Ishikawa (cell line): ENCODE measurements around the gene DIP2C.

Experiments
- CEBPB ChIP-seq: IDR thresholded peaks from 2 replicates; pipeline ENCODE4 v1.6.1; 2012
- CREB1 ChIP-seq: IDR thresholded peaks from 2 replicates; pipeline ENCODE4 v1.6.1; 2012; ENCODE audit warnings: low read depth
- EGR1 ChIP-seq: IDR thresholded peaks from 2 replicates; pipeline ENCODE4 v1.6.1; 2012
- EP300 ChIP-seq: IDR thresholded peaks from 2 replicates; pipeline ENCODE4 v1.6.1; 2012; ENCODE audit warnings: borderline replicate concordance
- FOXM1 ChIP-seq: IDR thresholded peaks from 2 replicates; pipeline ENCODE4 v1.6.1; 2012; ENCODE audit warnings: low read depth, borderline replicate concordance
- MAX ChIP-seq: IDR thresholded peaks from 2 replicates; pipeline ENCODE4 v1.6.1; 2012
- NFIC ChIP-seq: IDR thresholded peaks from 2 replicates; pipeline ENCODE4 v1.6.1; 2012
- RAD21 ChIP-seq: IDR thresholded peaks from 2 replicates; pipeline ENCODE4 v1.6.1; 2012; ENCODE audit warnings: low read depth
- REST ChIP-seq: IDR thresholded peaks from 2 replicates; pipeline ENCODE4 v1.6.1; 2012; ENCODE audit warnings: low read depth, mild to moderate bottlenecking
- TAF1 ChIP-seq: IDR thresholded peaks from 2 replicates; pipeline ENCODE4 v1.6.1; 2012; ENCODE audit warnings: low read depth, mild to moderate bottlenecking
- TCF12 ChIP-seq: IDR thresholded peaks from 2 replicates; pipeline ENCODE4 v1.6.1; 2012; ENCODE audit warnings: low read depth
- TEAD4 ChIP-seq: IDR thresholded peaks from 2 replicates; pipeline ENCODE4 v1.6.1; 2012
- USF1 ChIP-seq: IDR thresholded peaks from 2 replicates; pipeline ENCODE4 v1.6.1; 2012
- YY1 ChIP-seq: IDR thresholded peaks from 2 replicates; pipeline ENCODE4 v1.6.1; 2012; ENCODE audit warnings: low read depth
- ZBTB7A ChIP-seq: IDR thresholded peaks from 2 replicates; pipeline ENCODE4 v1.6.1; 2012; ENCODE audit warnings: low read depth

Gene DIP2C

GRCh38 chr10:359762-360161 lies 329.7 kb downstream of the DIP2C start:
- no peak for TF ChIP-seq FOXM1
- no peak for TF ChIP-seq RAD21
- no peak for TF ChIP-seq TAF1
- no peak for TF ChIP-seq EGR1
- TF ChIP-seq EP300: no peak
- TF ChIP-seq YY1: no peak
- no peak for TF ChIP-seq ZBTB7A
- no peak for TF ChIP-seq REST
- TF ChIP-seq USF1: no peak
- TF ChIP-seq CEBPB: no peak
- no peak for TF ChIP-seq NFIC
- no peak for TF ChIP-seq TCF12
- no peak for TF ChIP-seq CREB1
- no peak for TF ChIP-seq TEAD4
- TF ChIP-seq MAX: no peak

GRCh38 chr10:359093-359492 lies 330.4 kb downstream of the DIP2C start:
- TF ChIP-seq EGR1 (no peak), EP300 (no peak), ZBTB7A (no peak), RAD21 (no peak), REST (no peak), USF1 (no peak), TEAD4 (no peak), TCF12 (no peak), MAX (no peak), CEBPB (no peak), FOXM1 (no peak), CREB1 (no peak), NFIC (no peak)

- TF ChIP-seq YY1: no peak
- no peak for TF ChIP-seq RAD21
These were observed 332.1 kb downstream of the DIP2C start for GRCh38 chr10:357201-357950.

- TF ChIP-seq TCF12: no peak
- no peak for TF ChIP-seq REST
- no peak for TF ChIP-seq USF1
- no peak for TF ChIP-seq MAX
- TF ChIP-seq ZBTB7A: no peak
- TF ChIP-seq RAD21: no peak
- TF ChIP-seq EP300: no peak
- TF ChIP-seq TEAD4: no peak
- no peak for TF ChIP-seq NFIC
- no peak for TF ChIP-seq EGR1
- TF ChIP-seq CEBPB: no peak
- TF ChIP-seq YY1: no peak
- no peak for TF ChIP-seq TAF1
- TF ChIP-seq CREB1: no peak
- TF ChIP-seq FOXM1: no peak
These were observed 333.0 kb downstream of the DIP2C start for GRCh38 chr10:356452-356851.
